NCI-H69 (cell line): Measurements from ENCODE around the gene HDAC7.

Experiments used
- DNase-seq: peaks from one replicate; lab custom pipeline; 2025; lab: John Stamatoyannopoulos, UW

HDAC7 gene

GRCh38 chr12:47762850-47763465 lies 56.7 kb downstream of the HDAC7 start:
- peak; percentile 19 for DNase-seq

GRCh38 chr12:47758834-47759690 lies 60.6 kb downstream of the HDAC7 start, which contains the start of gene RAPGEF3:
TSS of gene RAPGEF3 (minus strand) at chr12:47758880. CDS start at chr12:47758556, 324 bp downstream.
- DNase-seq, result peak; percentile 91

- DNase-seq, result no peak
These were observed 61.2 kb downstream of the HDAC7 start for GRCh38 chr12:47758584-47758833.

DNA sequence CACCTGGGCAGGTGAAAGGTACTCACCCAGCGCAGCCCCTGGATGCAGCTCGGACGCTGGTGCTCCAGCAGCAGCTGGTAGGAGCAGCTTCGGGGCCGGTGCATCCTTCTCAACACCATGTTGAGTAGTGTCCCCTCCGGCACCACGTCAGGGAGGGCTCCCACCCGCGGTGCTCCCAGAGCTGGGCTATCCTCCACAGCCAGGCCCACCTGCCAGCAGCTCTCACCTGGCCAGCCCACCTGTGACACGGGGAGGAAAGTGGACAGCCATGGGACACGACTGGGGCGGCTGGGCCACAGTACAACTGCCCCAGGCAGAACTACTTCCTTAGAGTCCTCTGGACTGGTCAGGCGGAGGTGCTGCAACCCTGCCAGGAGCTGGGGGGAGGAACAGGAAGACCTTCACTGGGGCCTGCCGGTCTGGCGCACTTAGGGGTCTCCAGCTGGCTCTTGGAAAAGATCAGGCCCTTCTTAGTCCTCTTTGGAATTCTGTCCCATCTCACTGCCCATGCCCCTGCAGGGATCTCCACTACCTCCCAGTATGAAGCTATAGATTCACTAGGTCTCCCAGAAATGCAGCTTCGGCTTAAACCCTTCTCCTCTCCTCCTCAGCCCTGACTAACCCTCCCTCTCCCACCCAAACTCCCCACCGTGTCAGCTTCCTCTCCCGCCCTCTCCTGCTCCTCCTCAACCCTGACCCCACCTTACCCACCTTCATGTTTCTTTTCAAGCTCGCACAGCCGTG lies 61.7 kb downstream of the HDAC7 start:
- DNase-seq, result peak; percentile 47

DNA sequence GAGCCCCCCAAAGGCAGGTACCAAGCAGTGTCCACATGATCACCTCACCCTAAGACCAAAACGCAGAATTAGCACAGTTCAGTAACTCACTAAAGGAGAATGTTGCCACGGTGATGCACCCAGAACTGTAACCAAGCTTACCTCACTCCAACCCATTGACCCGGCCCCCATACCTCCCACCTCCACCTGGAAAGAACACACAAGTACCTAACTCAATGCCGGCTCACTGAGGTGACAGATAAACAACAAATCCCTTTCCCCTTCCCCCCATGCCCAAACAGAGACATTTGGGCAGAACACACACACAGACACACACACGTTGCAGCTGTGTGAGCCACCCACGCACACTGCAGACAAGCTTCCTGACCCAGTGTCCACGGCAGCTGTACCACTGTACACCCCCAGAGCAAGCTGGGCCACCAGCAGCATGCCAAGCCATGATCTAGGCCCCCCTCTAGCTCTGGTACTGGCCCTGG lies 62.3 kb downstream of the HDAC7 start:
- no peak for DNase-seq

- DNase-seq, result peak; percentile 57
These were observed 63.8 kb downstream of the HDAC7 start for GRCh38 chr12:47755655-47756562.

DNA sequence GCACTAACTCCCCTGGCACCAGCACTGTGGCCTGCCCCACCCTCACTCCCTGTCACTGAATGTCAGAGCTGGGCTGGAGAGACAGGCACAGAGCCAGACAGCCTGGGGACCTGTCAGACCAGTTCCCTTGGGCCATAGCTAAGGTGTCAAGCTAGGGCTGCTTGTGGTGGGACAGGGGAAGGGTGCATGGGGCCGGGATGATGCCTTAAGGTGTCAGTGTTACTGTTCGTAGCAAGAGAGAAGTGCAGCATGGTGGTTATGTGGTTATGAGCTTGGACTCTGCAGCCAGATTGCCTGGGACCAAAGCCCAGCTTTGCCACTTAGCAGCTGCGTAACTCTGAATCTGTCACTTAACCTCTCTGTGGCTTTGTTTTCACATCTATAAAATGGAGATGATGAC lies 64.8 kb downstream of the HDAC7 start:
- no peak for DNase-seq

GRCh38 chr12:47754126-47754525 lies 65.6 kb downstream of the HDAC7 start:
- DNase-seq, result no peak

GRCh38 chr12:47753021-47754001 lies 66.4 kb downstream of the HDAC7 start:
- peak; percentile 85 for DNase-seq

- DNase-seq, result no peak
These were observed 67.2 kb downstream of the HDAC7 start for GRCh38 chr12:47752552-47752951.

DNA sequence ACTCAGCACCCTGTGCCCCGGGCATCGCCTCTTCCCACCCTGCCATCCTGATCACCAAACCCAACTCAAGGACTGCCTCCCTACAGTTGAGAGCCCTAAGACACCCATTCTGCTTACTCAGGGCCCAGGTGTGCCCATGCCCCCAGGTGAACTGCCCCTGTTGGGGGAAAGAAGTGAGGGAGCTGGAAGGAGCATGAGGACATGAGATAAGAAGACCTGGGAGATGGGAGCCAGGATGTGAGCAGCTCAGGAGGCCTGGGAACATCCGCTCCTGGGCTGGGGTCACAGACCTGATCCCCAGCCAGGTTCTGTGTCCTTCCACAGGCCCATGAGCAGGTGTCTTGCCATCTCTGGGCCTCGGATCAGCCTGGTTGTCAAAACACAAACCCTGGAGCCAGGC lies 67.6 kb downstream of the HDAC7 start:
- DNase-seq, result no peak

DNA sequence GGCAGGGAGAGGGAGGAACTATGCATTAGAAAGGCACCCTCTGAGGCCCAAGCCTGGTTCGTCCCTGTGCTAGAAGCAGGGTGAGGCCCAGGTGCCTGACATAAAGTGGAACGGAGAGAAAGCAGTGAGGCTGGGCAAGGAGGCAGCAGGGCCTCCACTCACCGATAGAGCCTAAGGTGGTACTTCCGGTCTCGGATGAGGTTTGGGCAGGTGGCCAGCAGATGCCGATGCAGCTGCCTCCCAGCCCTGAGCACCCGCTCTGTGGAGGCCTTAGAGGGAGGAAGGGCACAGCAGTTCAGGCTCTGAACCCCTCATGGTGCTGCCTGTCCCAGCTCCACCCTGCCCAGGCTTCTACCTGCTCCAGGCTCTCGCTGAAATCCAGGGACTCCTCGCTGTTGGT lies 68.1 kb downstream of the HDAC7 start:
- no peak for DNase-seq

GRCh38 chr12:47750916-47751470 lies 68.7 kb downstream of the HDAC7 start:
- no peak for DNase-seq

DNA sequence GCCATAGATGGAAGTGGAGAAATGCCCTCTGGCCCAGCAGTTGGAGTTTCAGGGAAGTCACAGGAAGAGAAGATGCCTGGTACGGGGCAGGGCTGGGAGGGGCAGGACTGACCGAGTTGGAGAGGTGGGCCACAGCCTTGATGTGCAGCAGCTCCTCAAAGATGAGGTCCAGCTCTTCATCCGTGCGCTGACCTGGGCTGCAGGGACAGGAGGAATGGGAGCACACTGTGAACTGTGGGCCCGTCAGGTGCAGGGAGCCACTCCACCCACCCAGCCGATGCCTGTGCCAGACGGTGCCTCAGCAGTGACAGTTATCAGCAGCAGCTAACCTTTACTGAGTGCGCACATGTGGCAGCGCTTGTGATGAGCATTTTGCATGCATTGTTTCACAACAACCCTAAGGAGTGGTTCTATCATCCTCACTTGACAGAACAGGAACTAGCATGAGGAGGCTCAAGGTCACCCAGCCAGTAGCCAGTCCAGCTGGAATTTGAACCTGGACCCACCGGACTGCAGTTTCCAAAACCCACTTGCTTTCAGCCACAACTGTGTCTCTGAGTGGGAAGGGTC lies 69.4 kb downstream of the HDAC7 start:
- DNase-seq, result no peak

GRCh38 chr12:47748899-47749298 lies 70.8 kb downstream of the HDAC7 start:
- no peak for DNase-seq

GRCh38 chr12:47748507-47748828 lies 71.2 kb downstream of the HDAC7 start:
- no peak for DNase-seq

DNA sequence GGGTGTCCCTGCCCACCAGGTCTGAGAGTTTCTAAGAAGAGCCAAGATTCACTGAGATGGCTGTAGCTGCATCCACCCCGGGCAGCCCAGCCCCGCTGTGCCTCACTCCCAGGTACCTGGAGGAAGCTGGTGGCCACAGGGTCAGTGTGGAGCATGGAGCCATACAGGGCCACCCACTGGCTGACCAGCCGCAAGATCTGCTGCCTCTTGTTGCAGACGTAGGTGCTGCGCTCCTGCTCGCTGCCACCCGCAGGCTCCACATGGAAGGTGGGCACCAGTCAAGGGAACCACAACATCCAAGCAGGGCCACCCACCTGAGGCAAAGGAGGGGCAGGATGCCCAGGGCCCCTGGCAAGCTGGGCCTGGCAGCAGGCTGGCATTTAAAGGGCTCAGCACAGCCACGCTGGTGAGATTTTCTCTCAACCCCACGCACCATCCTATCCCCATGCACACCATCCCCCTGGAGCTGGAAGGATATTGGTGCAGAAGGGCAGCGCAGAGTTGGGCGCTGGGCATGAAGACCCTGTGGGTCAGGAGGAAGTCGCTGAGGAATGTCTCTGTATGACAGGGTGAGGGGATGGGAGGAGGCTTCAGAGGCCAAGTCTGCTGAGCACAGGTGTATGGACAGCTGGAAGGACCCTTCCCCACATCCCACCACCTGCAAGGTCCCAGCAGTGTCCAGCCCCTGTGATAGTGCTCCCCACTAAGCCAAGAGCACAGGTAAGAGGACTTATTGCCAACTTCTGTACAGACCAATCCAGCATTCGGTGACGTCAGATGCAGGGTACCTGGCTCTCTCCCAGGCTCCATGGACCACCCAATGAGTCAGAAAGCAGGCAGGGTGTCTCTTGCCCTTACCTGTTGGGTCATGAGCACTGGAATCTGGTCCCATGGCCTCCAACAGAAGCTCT lies 71.9 kb downstream of the HDAC7 start:
- no peak for DNase-seq

GRCh38 chr12:47747126-47747525 lies 72.6 kb downstream of the HDAC7 start:
- DNase-seq, result peak; percentile 16

- DNase-seq, result no peak
These were observed 73.2 kb downstream of the HDAC7 start for GRCh38 chr12:47746523-47746922.
